Caco-2 (cell line): Measurements from ENCODE around the gene FHIT. TPM values are rescaled to one million over a fixed set of nuclear protein-coding genes. Genes with fewer than 3 reads are reported as not detected.

Experiments
- BruUV-seq: library from RNA; stranded (reverse); fragments of 400-500 nt; replicated peaks from 2 replicates; lab custom pipeline; 2021; lab: Mats Ljungman, UMichigan
- CTCF ChIA-PET: fragments of 300-600 bp; sonication (Branson Sonifier 250); formaldehyde crosslinking; loops from one replicate; lab custom pipeline; 2022; ENCODE audit warnings: antibody characterized with exemption; lab: Charles Lee
- POLR2A ChIA-PET: fragments of 300-600 bp; sonication (Branson Sonifier 250); formaldehyde crosslinking; loops from one replicate; lab custom pipeline; 2022; ENCODE audit warnings: antibody characterized with exemption; lab: Charles Lee
- DNase-seq, 2 experiments: peaks; one replicate each; pipeline versions ENCODE4 v3.0.0 to v3.0.0-alpha.2; 2020 to 2022
- H3K27me3 ChIP-seq: replicated peaks from 2 replicates; pipeline ENCODE4 v1.6.0; 2011; ENCODE audit warnings: low read length; ENCODE audit not compliant: control insufficient read depth, insufficient read depth
- H3K36me3 ChIP-seq: 2 replicates; pipeline ENCODE4 v1.5.1; 2011; ENCODE audit warnings: low read length; ENCODE audit not compliant: control insufficient read depth, insufficient read depth
- H3K4me1 ChIP-seq: fragments of 250-450 bp; sonication (Bioruptor Pico); 2 replicates; pipeline ENCODE4 v1.5.1; 2020; ENCODE audit warnings: mild to moderate bottlenecking
- H3K4me3 ChIP-seq: 2 replicates; pipeline ENCODE4 v1.5.1; 2011; ENCODE audit warnings: low read depth, mild to moderate bottlenecking, control low read depth, low read length
- H3K9me3 ChIP-seq: fragments of 250-450 bp; sonication (Bioruptor Pico); 2 replicates; pipeline ENCODE4 v1.5.1; 2020; ENCODE audit warnings: mild to moderate bottlenecking, moderate library complexity
- H3K27ac Mint-ChIP-seq: one replicate; pipeline ENCODE4 v1.8.0; 2022; ENCODE audit warnings: mixed read lengths; ENCODE audit not compliant: unreplicated experiment
- H3K27me3 Mint-ChIP-seq: one replicate; pipeline ENCODE4 v1.8.0; 2022; ENCODE audit warnings: mixed read lengths; ENCODE audit not compliant: insufficient read depth, unreplicated experiment
- H3K36me3 Mint-ChIP-seq: one replicate; pipeline ENCODE4 v1.8.0; 2022; ENCODE audit warnings: mild to moderate bottlenecking, mixed read lengths; ENCODE audit not compliant: insufficient read depth, unreplicated experiment
- H3K4me1 Mint-ChIP-seq: one replicate; pipeline ENCODE4 v1.8.0; 2022; ENCODE audit warnings: low read depth, mixed read lengths; ENCODE audit not compliant: unreplicated experiment
- H3K4me3 Mint-ChIP-seq: one replicate; pipeline ENCODE4 v1.8.0; 2022; ENCODE audit warnings: mild to moderate bottlenecking, moderate library complexity, mixed read lengths; ENCODE audit not compliant: unreplicated experiment
- H3K9me3 Mint-ChIP-seq: one replicate; pipeline ENCODE4 v1.8.0; 2022; ENCODE audit warnings: mixed read lengths; ENCODE audit not compliant: unreplicated experiment
- CTCF ChIP-seq, 2 experiments: fragments of 200-600 bp in 1 of 2; IDR thresholded peaks; 1 replicate in 1 of 2; 2 replicates in 1 of 2; pipeline versions ENCODE4 v1.5.1 to v1.8.0; 2011 to 2022; ENCODE audit warnings: antibody characterized with exemption in 1 of 2, control low read depth in 1 of 2, inconsistent platforms in 1 of 2, low read depth in 1 of 2, low read length in 1 of 2, mild to moderate bottlenecking in 1 of 2, moderate library complexity in 1 of 2; ENCODE audit not compliant: insufficient read depth in 1 of 2, severe bottlenecking in 1 of 2, unreplicated experiment in 1 of 2
- intact Hi-C: fragments of 100-400 bp; cut with micrococcal nuclease; formaldehyde crosslinking; loops from one replicate; pipeline ENCODE4 v1.10.0; 2022; ENCODE audit not compliant: unreplicated experiment
- total RNA-seq: library from RNA; stranded (reverse); gene quantifications from 2 replicates; pipeline ENCODE4 v1.2.3, GENCODE V29; 2022

The FHIT gene
- total RNA-seq, 1 experiment from 2014 or later = 8.3 TPM

GRCh38 chr3:61032991-61033390, 218.3 kb downstream of the FHIT start:
- H3K27ac Mint-ChIP-seq = no peak overlapping the region
- H3K9me3 Mint-ChIP-seq = no peaks in the 10 kb centered on the region
- H3K4me3 Mint-ChIP-seq = no peak overlapping the region
- no peak for DNase-seq
- TF ChIP-seq CTCF (IDR thresholded peaks at IDR 0.05; ENCODE audit: insufficient read depth in 1 of 2, low read depth in 1 of 2, low read length in 1 of 2, severe bottlenecking in 1 of 2, unreplicated experiment in 1 of 2) = no peak
- intact Hi-C loops = no loop called here
- Histone ChIP-seq H3K9me3 (no peaks in the 10 kb centered on the region), H3K4me3 (no peak overlapping the region), H3K27me3 (no peaks in the 10 kb centered on the region), H3K36me3 (no peaks in the 10 kb centered on the region), H3K4me1 (no peaks in the 10 kb centered on the region)
- H3K27me3 Mint-ChIP-seq = no peaks in the 10 kb centered on the region
- peaks cover 4% of the 10 kb centered on the region for H3K36me3 Mint-ChIP-seq
- BruUV-seq = no TSS peak
- ChIA-PET POLR2A (no interaction called here), CTCF (no interaction called here)
- peaks cover 7% of the 10 kb centered on the region for H3K4me1 Mint-ChIP-seq

- no peak overlapping the region for H3K27ac Mint-ChIP-seq
- no peak for TF ChIP-seq CTCF (IDR thresholded peaks at IDR 0.05; ENCODE audit: insufficient read depth in 1 of 2, low read depth in 1 of 2, low read length in 1 of 2, severe bottlenecking in 1 of 2, unreplicated experiment in 1 of 2)
- intact Hi-C loops = no loop called here
- Histone ChIP-seq H3K27me3 (no peaks in the 10 kb centered on the region), H3K9me3 (no peaks in the 10 kb centered on the region), H3K36me3 (no peaks in the 10 kb centered on the region), H3K4me1 (no peaks in the 10 kb centered on the region), H3K4me3 (no peak overlapping the region)
- H3K4me1 Mint-ChIP-seq = peaks cover 7% of the 10 kb centered on the region
- no TSS peak for BruUV-seq
- POLR2A ChIA-PET = no interaction called here
- H3K36me3 Mint-ChIP-seq = no peaks in the 10 kb centered on the region
- H3K27me3 Mint-ChIP-seq = no peaks in the 10 kb centered on the region
- no peak overlapping the region for H3K4me3 Mint-ChIP-seq
- H3K9me3 Mint-ChIP-seq = no peaks in the 10 kb centered on the region
- CTCF ChIA-PET = no interaction called here
- DNase-seq = no peak
These were observed 219.7 kb downstream of the FHIT start for GRCh38 chr3:61031503-61031902.

- Mint-ChIP-seq H3K27ac (no peak overlapping the region), H3K27me3 (no peaks in the 10 kb centered on the region), H3K4me1 (peaks cover 7% of the 10 kb centered on the region), H3K9me3 (no peaks in the 10 kb centered on the region), H3K36me3 (no peaks in the 10 kb centered on the region), H3K4me3 (no peak overlapping the region)
- Histone ChIP-seq H3K4me3 (no peak overlapping the region), H3K27me3 (no peaks in the 10 kb centered on the region), H3K36me3 (no peaks in the 10 kb centered on the region), H3K4me1 (no peaks in the 10 kb centered on the region), H3K9me3 (no peaks in the 10 kb centered on the region)
- BruUV-seq = no TSS peak
- no peak for TF ChIP-seq CTCF (IDR thresholded peaks at IDR 0.05; ENCODE audit: insufficient read depth in 1 of 2, low read depth in 1 of 2, low read length in 1 of 2, severe bottlenecking in 1 of 2, unreplicated experiment in 1 of 2)
- intact Hi-C loops = no loop called here
- CTCF ChIA-PET = no interaction called here
- no peak for DNase-seq
- POLR2A ChIA-PET = no interaction called here
These were observed 220.7 kb downstream of the FHIT start for GRCh38 chr3:61030469-61031035.
